K562 (cell line): Measurements from ENCODE around the gene KRTAP5-7.

Source experiments
- BDP1 ChIP-seq: IDR thresholded peaks from 3 replicates; pipeline ENCODE4 v1.6.1; 2011; ENCODE audit not compliant: insufficient read length, insufficient read depth
- BRCA1 ChIP-seq, 2 experiments: fragments of 450-650 bp in 1 of 2; sonication (generic) in 1 of 2; formaldehyde crosslinking in 1 of 2; IDR thresholded peaks; 2 replicates each; pipeline versions ENCODE4 v1.5.0 to v1.6.1; 2017 to 2020; ENCODE audit warnings: mild to moderate bottlenecking in 1 of 2, missing genetic modification reagents in 1 of 2
- ESRRA ChIP-seq: fragments of 450-650 bp; IDR thresholded peaks from 2 replicates; pipeline ENCODE4 v1.6.1; 2014; ENCODE audit warnings: low read depth, mild to moderate bottlenecking, moderate library complexity, borderline replicate concordance
- FOXO4 ChIP-seq: fragments of 450-650 bp; formaldehyde crosslinking; IDR thresholded peaks from 2 replicates; pipeline ENCODE4 v1.4.0; 2020; ENCODE audit warnings: mild to moderate bottlenecking, moderate library complexity
- POLR2AphosphoS5 ChIP-seq: IDR thresholded peaks from 2 replicates; pipeline ENCODE4 v1.6.1; 2011; ENCODE audit warnings: mild to moderate bottlenecking, low read depth, low read length, moderate library complexity; ENCODE audit not compliant: control insufficient read depth, insufficient read depth
- ZBTB40 ChIP-seq, 2 experiments: fragments of 450-650 bp in 1 of 2; sonication (generic) in 1 of 2; formaldehyde crosslinking in 1 of 2; IDR thresholded peaks; 2 replicates each; pipeline versions ENCODE4 v1.7.1 to v1.9.0; 2016 to 2022; ENCODE audit warnings: inconsistent platforms in 1 of 2, mild to moderate bottlenecking in 1 of 2, missing genetic modification reagents in 1 of 2
- ZNF785 ChIP-seq: fragments of 250-450 bp; sonication (Bioruptor Pico); IDR thresholded peaks from 2 replicates; pipeline ENCODE4 v1.4.0; 2020; ENCODE audit warnings: mild to moderate bottlenecking

DNA sequence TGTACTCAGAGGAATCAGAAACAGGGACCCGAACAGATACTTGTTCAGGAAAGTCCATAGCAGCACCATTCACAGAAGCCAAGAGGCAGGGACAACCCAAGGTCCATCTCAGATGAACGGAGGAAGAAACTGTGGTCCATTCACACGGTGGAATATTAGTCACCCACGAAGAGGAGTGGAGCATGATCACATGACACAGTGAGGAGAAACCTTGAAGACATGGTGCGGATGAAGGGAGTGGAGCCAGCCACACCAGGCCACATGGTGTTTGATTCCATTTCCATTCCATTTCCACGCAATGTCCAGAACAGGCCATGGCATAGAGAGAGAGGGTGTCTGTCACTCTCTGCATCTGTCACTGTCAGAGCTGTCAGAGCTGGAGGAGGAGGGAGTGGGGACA is 43.4 kb upstream of the KRTAP5-7 start:
- TF ChIP-seq FOXO4 = no peak
- TF ChIP-seq ZNF785 (CRISPR knock-in tag) = no peak
- TF ChIP-seq POLR2AphosphoS5 = no peak
- TF ChIP-seq ZBTB40 (IDR thresholded peaks at IDR 0.05) = no peak
- TF ChIP-seq ZBTB40 (CRISPR knock-in tag; IDR thresholded peaks at IDR 0.05) = no peak
- TF ChIP-seq ESRRA = no peak
- no peak for TF ChIP-seq BRCA1 (IDR thresholded peaks at IDR 0.05)
- no peak for TF ChIP-seq BRCA1 (CRISPR knock-in tag; IDR thresholded peaks at IDR 0.05)
- no peak for TF ChIP-seq BDP1
